Activated CD4-positive, alpha-beta T cell treated with anti-CD3 and anti-CD28 coated beads, Interleukin-2, amount 10 ng/mL, durations not matched to agents 7 days and 5 days (primary cell): ENCODE results near the gene C3orf52. TPM values are rescaled to one million over a fixed set of nuclear protein-coding genes. Genes with fewer than 3 reads are reported as not detected.

Source experiments
- CTCF ChIA-PET: fragments of 350-600 bp; sonication (Branson Sonifier 250); formaldehyde crosslinking; loops from one replicate; lab custom pipeline; 2021; ENCODE audit warnings: antibody characterized with exemption; lab: Charles Lee
- POLR2A ChIA-PET: fragments of 350-600 bp; sonication (Branson Sonifier 250); formaldehyde crosslinking; loops from one replicate; lab custom pipeline; 2021; ENCODE audit warnings: antibody characterized with exemption; lab: Charles Lee
- DNase-seq: peaks from one replicate; pipeline ENCODE4 v3.0.0-alpha.2; 2020
- H3K27ac Mint-ChIP-seq: one replicate; pipeline ENCODE4 v1.8.0; 2021; ENCODE audit warnings: mild to moderate bottlenecking, moderate library complexity, mixed read lengths
- H3K27me3 Mint-ChIP-seq: one replicate; pipeline ENCODE4 v1.8.0; 2021; ENCODE audit warnings: mixed read lengths
- H3K36me3 Mint-ChIP-seq: one replicate; pipeline ENCODE4 v1.8.0; 2021; ENCODE audit warnings: low read depth, mixed read lengths
- H3K4me1 Mint-ChIP-seq: one replicate; pipeline ENCODE4 v1.8.0; 2021; ENCODE audit warnings: mixed read lengths
- H3K4me3 Mint-ChIP-seq: one replicate; pipeline ENCODE4 v1.8.0; 2021; ENCODE audit warnings: mild to moderate bottlenecking, moderate library complexity, mixed read lengths
- H3K9me3 Mint-ChIP-seq: one replicate; pipeline ENCODE4 v1.8.0; 2021; ENCODE audit warnings: mixed read lengths
- total RNA-seq, 2 experiments: library from RNA; stranded (reverse); gene quantifications; one replicate each; pipeline ENCODE4 v1.2.3, GENCODE V29; 2021

Gene C3orf52
- total RNA-seq, 2 experiments from 2014 or later, result 9.2 to 9.5 TPM

DNA sequence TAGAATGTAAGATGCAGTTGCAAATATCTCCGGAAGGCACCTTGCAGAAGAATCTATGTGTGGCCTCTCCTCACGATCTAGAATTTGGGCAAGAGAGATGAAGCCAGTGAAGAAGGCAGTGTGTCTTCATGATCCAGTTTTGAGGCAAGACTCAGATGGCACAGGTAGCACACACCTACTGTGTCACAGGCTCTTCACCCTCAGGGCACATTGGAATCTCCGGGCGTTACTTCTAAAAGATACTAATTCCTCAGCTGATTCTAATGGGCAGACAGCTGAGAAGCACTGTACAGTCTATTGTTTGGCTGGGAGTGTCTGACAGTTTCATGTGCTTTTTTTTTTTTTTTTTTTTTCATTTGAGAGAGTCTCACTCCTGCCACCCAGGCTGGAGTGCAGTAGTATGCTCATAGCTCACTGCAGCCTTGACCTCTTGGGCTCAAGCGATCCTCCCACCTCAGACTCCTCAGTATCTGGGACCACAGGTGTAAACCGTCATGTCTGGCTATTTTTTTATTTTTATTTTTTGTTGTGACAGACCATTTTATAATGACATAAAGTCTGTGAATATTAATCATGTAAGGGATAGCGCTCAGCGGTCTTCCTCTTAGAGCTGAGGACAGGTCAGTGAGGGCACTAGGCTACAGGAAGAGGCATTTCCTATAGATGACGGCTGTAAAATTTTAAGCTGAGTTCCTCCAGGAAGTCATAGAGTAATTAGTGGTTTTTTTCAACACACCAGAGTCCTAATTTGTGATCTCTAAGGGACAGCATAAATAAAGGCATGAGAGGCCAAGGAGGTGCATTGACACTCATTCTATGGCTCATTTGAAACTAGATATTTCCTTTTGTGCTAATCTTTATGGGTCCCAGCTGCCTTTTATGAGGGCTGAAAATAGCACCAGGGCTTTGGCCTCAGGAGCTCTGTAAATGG is 4.0 kb downstream of the C3orf52 start:
- Mint-ChIP-seq H3K27ac (peak overlapping the region; percentile 51), H3K4me1 (peaks cover 70% of the 10 kb centered on the region), H3K36me3 (peaks cover 25% of the 10 kb centered on the region), H3K4me3 (no peak overlapping the region), H3K9me3 (no peaks in the 10 kb centered on the region), H3K27me3 (no peaks in the 10 kb centered on the region)
- ChIA-PET CTCF (interaction anchor here (1.0 to 1.5 kb wide), 3 partner anchors 10 to 20 kb away, joined by 3 to 4 read pairs (median 3); no protein-coding TSS in a partner anchor), POLR2A (interaction anchor here (0.6 kb wide), 2 partner anchors 10 to 87 kb away, joined by 3 read pairs; no protein-coding TSS in a partner anchor)
- DNase-seq, result no peak

DNA sequence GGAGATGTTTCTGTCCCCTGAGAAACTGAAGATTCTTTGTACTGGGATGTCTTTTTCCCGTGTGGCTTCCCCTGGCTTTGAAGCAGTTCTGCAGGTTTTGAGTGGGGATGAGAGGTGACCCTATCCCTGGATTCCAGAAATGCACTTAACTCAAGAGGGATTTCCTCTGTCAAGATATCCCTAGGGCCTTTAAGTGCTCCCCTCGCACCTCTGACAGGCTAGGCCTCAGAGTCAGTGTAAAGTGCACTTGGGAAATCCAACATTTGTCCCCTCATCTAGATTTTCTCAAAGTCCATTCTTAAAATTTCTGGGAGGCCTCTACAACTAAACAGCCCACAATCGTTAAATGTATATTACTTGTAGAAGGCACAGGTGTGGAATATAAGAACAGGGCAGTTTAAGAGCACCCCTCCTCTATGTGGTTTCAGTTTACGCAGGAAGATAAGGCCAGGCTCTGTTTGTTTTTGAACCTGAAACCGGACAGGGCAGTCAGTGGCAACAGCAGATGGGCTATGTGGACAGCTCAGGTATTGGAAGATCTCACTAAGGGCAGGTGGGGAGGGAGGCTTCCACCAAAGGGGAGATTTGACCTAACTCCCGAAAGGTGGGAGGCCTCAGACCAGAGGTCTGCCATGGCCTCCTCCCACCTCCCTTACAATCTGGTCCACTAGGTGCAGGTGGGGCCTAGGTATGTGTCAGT is 4.8 kb downstream of the C3orf52 start:
- no peak for DNase-seq
- peaks cover 67% of the 10 kb centered on the region for H3K4me1 Mint-ChIP-seq
- no peak overlapping the region for H3K4me3 Mint-ChIP-seq
- ChIA-PET CTCF (interaction anchor here (1.5 kb wide), 1 partner anchor 16 kb away, joined by 4 read pairs; no protein-coding TSS in a partner anchor), POLR2A (no interaction called here)
- H3K27me3 Mint-ChIP-seq, result no peaks in the 10 kb centered on the region
- H3K9me3 Mint-ChIP-seq, result no peaks in the 10 kb centered on the region
- peaks cover 34% of the 10 kb centered on the region for H3K36me3 Mint-ChIP-seq
- peak overlapping the region; percentile 51 for H3K27ac Mint-ChIP-seq

DNA sequence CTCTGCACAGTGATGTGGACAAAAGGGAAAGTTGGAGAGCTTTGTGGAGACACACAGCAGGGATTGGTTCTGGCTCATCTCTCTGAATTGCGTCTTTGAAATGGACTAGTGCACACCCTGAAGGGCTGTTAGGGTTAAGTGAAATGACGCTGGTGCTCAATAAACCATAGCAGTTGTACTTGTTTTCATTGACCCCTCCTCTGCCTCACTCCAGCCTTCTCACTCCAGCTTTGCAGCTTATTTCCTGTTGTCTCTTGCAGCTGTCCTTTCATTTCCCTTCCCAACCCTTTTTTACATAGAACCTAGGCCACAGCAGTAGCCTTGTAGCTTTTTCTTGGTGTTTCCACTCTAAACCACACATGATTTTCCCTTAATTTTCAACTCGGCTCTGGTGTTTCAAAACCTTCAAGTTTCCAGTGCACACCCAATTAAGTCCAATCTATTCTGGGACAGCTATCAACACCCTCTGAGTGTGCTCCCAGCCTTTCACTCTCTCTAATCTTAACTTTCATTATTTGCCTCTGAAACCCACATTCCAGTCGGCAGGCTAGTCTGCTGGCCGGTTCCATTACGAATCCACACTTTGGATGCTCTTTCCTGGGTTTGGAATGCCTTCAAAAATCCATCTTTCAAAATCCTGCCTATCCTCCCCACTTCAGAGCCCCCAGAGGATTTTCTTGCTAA is 6.4 kb downstream of the C3orf52 start:
- Mint-ChIP-seq H3K27me3 (no peaks in the 10 kb centered on the region), H3K27ac (peak overlapping the region; percentile 69), H3K9me3 (no peaks in the 10 kb centered on the region), H3K4me3 (no peak overlapping the region), H3K36me3 (peaks cover 39% of the 10 kb centered on the region), H3K4me1 (peaks cover 53% of the 10 kb centered on the region)
- no peak for DNase-seq
- CTCF ChIA-PET, result interaction anchor here (0.6 to 1.6 kb wide), 6 partner anchors 12 to 1113 kb away, joined by 3 to 5 read pairs (median 4); no protein-coding TSS in a partner anchor
- POLR2A ChIA-PET, result interaction anchor here (0.6 kb wide), 1 partner anchor 494 kb away, joined by 3 read pairs; no protein-coding TSS in a partner anchor

- Mint-ChIP-seq H3K27ac (peak overlapping the region; percentile 34), H3K27me3 (no peaks in the 10 kb centered on the region), H3K4me3 (no peak overlapping the region), H3K36me3 (peaks cover 43% of the 10 kb centered on the region), H3K4me1 (peaks cover 48% of the 10 kb centered on the region), H3K9me3 (no peaks in the 10 kb centered on the region)
- ChIA-PET POLR2A (no interaction called here), CTCF (interaction anchor here (1.0 to 1.6 kb wide), 2 partner anchors 16 to 18 kb away, joined by 3 to 5 read pairs; no protein-coding TSS in a partner anchor)
- DNase-seq, result no peak
Measured at GRCh38 chr3:112093180-112093522, 7.0 kb downstream of the C3orf52 start.

GRCh38 chr3:112095731-112096130 is 9.5 kb downstream of the C3orf52 start:
- no peak for DNase-seq
- Mint-ChIP-seq H3K27ac (no peak overlapping the region), H3K9me3 (no peaks in the 10 kb centered on the region), H3K27me3 (no peaks in the 10 kb centered on the region), H3K4me3 (no peak overlapping the region), H3K36me3 (peaks cover 48% of the 10 kb centered on the region), H3K4me1 (peaks cover 27% of the 10 kb centered on the region)
- ChIA-PET CTCF (interaction anchor here (1.3 kb wide), 1 partner anchor 23 kb away, joined by 3 read pairs; no protein-coding TSS in a partner anchor), POLR2A (no interaction called here)

DNA sequence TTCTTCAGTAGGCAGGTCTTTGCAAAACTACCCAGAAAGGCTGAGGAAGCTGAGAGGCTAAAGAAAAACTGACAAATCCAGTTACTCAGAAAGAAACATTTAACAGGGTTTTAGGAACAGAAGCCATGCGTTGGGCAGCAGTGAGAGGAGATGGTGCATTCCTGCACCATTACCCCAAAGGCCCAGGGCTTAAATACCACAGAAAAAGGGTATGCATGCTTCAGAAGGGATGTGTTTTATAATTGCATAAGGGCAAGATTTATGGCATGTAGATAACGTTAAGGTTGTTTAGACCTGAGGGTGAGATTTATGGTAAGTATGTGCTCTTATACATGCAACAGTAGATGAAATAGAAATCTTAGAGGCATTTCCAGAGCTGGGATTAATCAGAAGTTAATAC is 10.0 kb downstream of the C3orf52 start:
- peaks cover 23% of the 10 kb centered on the region for H3K4me1 Mint-ChIP-seq
- ChIA-PET CTCF (interaction anchor here (1.3 kb wide), 1 partner anchor 24 kb away, joined by 3 read pairs; no protein-coding TSS in a partner anchor), POLR2A (no interaction called here)
- DNase-seq, result no peak
- H3K4me3 Mint-ChIP-seq, result no peak overlapping the region
- H3K27ac Mint-ChIP-seq, result no peak overlapping the region
- no peaks in the 10 kb centered on the region for H3K9me3 Mint-ChIP-seq
- no peaks in the 10 kb centered on the region for H3K27me3 Mint-ChIP-seq
- H3K36me3 Mint-ChIP-seq, result peaks cover 46% of the 10 kb centered on the region

DNA sequence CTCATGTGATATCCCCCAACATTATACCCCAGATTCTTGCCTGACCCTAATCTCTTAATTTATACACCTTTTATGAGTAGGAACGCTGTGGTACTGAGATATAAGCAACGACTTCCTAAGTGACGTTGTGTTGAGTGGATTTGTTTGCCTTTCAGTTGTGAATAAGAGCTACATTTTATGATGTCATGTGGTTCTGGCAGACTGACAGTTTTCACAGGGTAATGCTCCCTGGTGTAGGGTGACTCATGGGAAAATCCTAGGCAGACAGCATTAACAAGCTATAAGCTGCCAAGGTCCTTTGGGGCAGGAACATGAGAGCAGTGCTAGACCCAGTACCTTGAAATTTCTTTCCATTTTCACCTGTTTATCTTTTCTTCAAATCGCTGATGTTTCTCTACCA is 11.2 kb downstream of the C3orf52 start:
- Mint-ChIP-seq H3K27me3 (no peaks in the 10 kb centered on the region), H3K4me3 (no peak overlapping the region), H3K36me3 (peaks cover 42% of the 10 kb centered on the region), H3K9me3 (no peaks in the 10 kb centered on the region), H3K27ac (no peak overlapping the region), H3K4me1 (peaks cover 16% of the 10 kb centered on the region)
- POLR2A ChIA-PET, result no interaction called here
- CTCF ChIA-PET, result interaction anchor here (0.7 to 1.8 kb wide), 2 partner anchors 9 to 10 kb away, joined by 3 to 5 read pairs; partner anchors contain the start of gene C3orf52
- no peak for DNase-seq

DNA sequence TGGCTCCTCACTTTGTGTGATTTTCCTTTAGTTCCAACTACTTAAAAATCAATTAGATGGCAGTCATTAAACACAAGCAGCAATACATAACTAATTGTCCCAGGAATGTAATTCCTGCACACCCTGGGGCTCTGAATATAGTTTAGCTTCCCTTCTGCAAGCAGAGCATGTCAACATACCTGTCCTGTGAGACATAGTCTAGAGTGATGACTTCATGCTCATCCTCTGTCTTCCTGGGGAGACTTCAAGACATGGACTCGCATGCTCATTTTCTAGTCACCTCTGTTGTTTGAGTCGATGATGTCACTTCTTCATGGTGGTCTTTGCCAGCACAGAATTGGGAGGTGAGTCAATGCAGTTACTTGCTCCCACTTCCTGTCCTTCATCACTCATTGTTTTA is 15.7 kb downstream of the C3orf52 start:
- H3K4me3 Mint-ChIP-seq, result no peak overlapping the region
- H3K4me1 Mint-ChIP-seq, result no peaks in the 10 kb centered on the region
- CTCF ChIA-PET, result no interaction called here
- no peaks in the 10 kb centered on the region for H3K9me3 Mint-ChIP-seq
- no peak for DNase-seq
- H3K36me3 Mint-ChIP-seq, result peaks cover 27% of the 10 kb centered on the region
- H3K27me3 Mint-ChIP-seq, result no peaks in the 10 kb centered on the region
- POLR2A ChIA-PET, result no interaction called here
- H3K27ac Mint-ChIP-seq, result no peak overlapping the region

- POLR2A ChIA-PET, result no interaction called here
- CTCF ChIA-PET, result interaction anchor here (1.7 kb wide), 1 partner anchor 18 kb away, joined by 3 read pairs; the partner anchor contains the start of gene C3orf52
- Mint-ChIP-seq H3K27ac (no peak overlapping the region), H3K4me1 (no peaks in the 10 kb centered on the region), H3K4me3 (no peak overlapping the region), H3K36me3 (peaks cover 15% of the 10 kb centered on the region), H3K9me3 (no peaks in the 10 kb centered on the region), H3K27me3 (no peaks in the 10 kb centered on the region)
- DNase-seq, result no peak
Measured at GRCh38 chr3:112104774-112105173, 18.6 kb downstream of the C3orf52 start.

- ChIA-PET CTCF (interaction anchor here (1.5 to 1.6 kb wide), 2 partner anchors 17 to 190 kb away, joined by 3 to 5 read pairs; no protein-coding TSS in a partner anchor), POLR2A (no interaction called here)
- Mint-ChIP-seq H3K36me3 (peaks cover 15% of the 10 kb centered on the region), H3K27me3 (no peaks in the 10 kb centered on the region), H3K4me1 (peaks cover 11% of the 10 kb centered on the region), H3K4me3 (no peak overlapping the region), H3K27ac (no peak overlapping the region), H3K9me3 (no peaks in the 10 kb centered on the region)
- no peak for DNase-seq
Measured at GRCh38 chr3:112109322-112109721, 23.1 kb downstream of the C3orf52 start.

DNA sequence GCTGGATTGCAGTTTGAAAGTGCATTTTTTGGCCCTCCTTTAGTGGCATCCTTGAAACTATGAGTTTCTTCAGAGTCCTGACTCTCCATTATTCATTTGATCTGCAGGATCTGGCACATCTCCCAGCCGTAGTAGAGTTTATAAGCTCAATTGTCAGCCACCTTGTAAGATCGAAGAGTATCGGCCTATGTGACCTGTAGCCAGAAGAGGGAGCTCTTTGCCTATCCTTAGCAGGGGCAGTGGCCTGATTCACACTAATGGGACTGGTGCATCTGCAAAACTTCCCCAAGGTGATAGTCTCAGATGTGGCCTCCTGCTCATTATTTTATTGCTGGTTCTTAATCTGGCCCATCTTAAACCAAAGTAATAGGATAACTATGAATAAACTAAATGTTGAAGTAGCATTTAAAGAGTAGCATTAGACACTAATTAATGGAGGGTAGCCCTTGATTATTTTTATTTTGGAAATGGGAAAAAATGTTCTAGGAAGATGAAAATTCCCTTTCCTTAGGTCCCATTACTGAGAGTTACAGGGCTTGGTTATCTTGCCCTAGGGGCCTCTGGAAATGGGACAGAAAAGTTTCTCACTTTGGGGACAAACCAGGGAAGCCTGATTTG is 25.7 kb downstream of the C3orf52 start:
- Mint-ChIP-seq H3K27ac (peak overlapping the region; percentile 10), H3K9me3 (no peaks in the 10 kb centered on the region), H3K27me3 (no peaks in the 10 kb centered on the region), H3K4me1 (peaks cover 14% of the 10 kb centered on the region), H3K36me3 (peaks cover 20% of the 10 kb centered on the region), H3K4me3 (no peak overlapping the region)
- DNase-seq, result peak; percentile 79
- ChIA-PET CTCF (interaction anchor here (0.6 to 1.6 kb wide), 25 partner anchors 9 to 501 kb away, joined by 3 to 11 read pairs (median 3); partner anchors contain the start of genes GCSAM and SLC9C1), POLR2A (no interaction called here)
